Lung microvascular endothelial cell (primary cell): ENCODE data around the gene NIBAN1. TPM values are rescaled to one million over a fixed set of nuclear protein-coding genes. Genes with fewer than 3 reads are reported as not detected.
"Not testable (repeated sequence)": the region's sequence is repeated elsewhere in the genome, so short reads cannot be mapped to it uniquely, and the experiment has no call there.

Experiments
- DNase-seq, 2 donors: peaks; one replicate each; pipeline versions ENCODE4 v3.0.0 to v3.0.0-alpha.2; 2010; ENCODE audit warnings: low read depth in 2 of 2
- total RNA-seq: library from RNA; depleted of rRNA; stranded (reverse); fragments of >200 nt; gene quantifications from 2 replicates; pipeline ENCODE4 v1.2.1, GENCODE V29; 2014

The NIBAN1 gene
- total RNA-seq, 1 donor from 2014 or later, result 0.60 TPM

- peak in 1 of 2 donors; percentile 40 for DNase-seq
These were observed 1.8 kb downstream of the NIBAN1 start for GRCh38 chr1:184972315-184973055.

GRCh38 chr1:184971522-184972265 lies 2.6 kb downstream of the NIBAN1 start:
- no peak for DNase-seq

- no peak for DNase-seq
These were observed 3.6 kb downstream of the NIBAN1 start for GRCh38 chr1:184970691-184971161.

- no peak for DNase-seq
These were observed 7.3 kb downstream of the NIBAN1 start for GRCh38 chr1:184966989-184967388.

GRCh38 chr1:184965944-184966860 lies 8.1 kb downstream of the NIBAN1 start:
- no peak for DNase-seq

GRCh38 chr1:184965439-184965838 lies 8.9 kb downstream of the NIBAN1 start:
- DNase-seq, result no peak

GRCh38 chr1:184959626-184960025 lies 14.7 kb downstream of the NIBAN1 start:
- no peak for DNase-seq

GRCh38 chr1:184958554-184959353 lies 15.6 kb downstream of the NIBAN1 start:
- peak; percentile 44 to 54 for DNase-seq

- DNase-seq, result not testable (repeated sequence)
These were observed 16.4 kb downstream of the NIBAN1 start for GRCh38 chr1:184957901-184958300.

GRCh38 chr1:184956999-184957700 lies 17.2 kb downstream of the NIBAN1 start:
- no peak for DNase-seq

- DNase-seq, result peak in 1 of 2 donors; percentile 39
These were observed 19.9 kb downstream of the NIBAN1 start for GRCh38 chr1:184954232-184954995.

- peak in 1 of 2 donors; percentile 80 for DNase-seq
These were observed 20.6 kb downstream of the NIBAN1 start for GRCh38 chr1:184953600-184954219.

GRCh38 chr1:184952428-184952827 lies 21.9 kb downstream of the NIBAN1 start:
- DNase-seq, result no peak

- no peak for DNase-seq
These were observed 22.5 kb downstream of the NIBAN1 start for GRCh38 chr1:184951788-184952187.

GRCh38 chr1:184950906-184951305 lies 23.4 kb downstream of the NIBAN1 start:
- no peak for DNase-seq

- DNase-seq, result no peak
These were observed 24.1 kb downstream of the NIBAN1 start for GRCh38 chr1:184950227-184950626.

GRCh38 chr1:184947497-184948256 lies 26.6 kb downstream of the NIBAN1 start:
- DNase-seq, result no peak
